Mesenchymal stem cell (in vitro differentiated cells and primary cell): ENCODE data around the gene NOL4.

Source experiments
- DNase-seq: peaks from one replicate; pipeline ENCODE4 v3.0.0-alpha.2; 2013
- H2AFZ ChIP-seq: one replicate; pipeline ENCODE4 v1.6.1; 2013; ENCODE audit warnings: low read depth, mild to moderate bottlenecking, control low read depth, inconsistent platforms, low read length, moderate library complexity
- H2AK5ac ChIP-seq: 2 replicates; pipeline ENCODE4 v1.6.1; 2013; ENCODE audit warnings: low read length, moderate library complexity, mild to moderate bottlenecking, inconsistent platforms; ENCODE audit not compliant: severe bottlenecking
- H2BK120ac ChIP-seq: one replicate; pipeline ENCODE4 v1.6.1; 2013; ENCODE audit warnings: low read depth, mild to moderate bottlenecking, inconsistent platforms, low read length, moderate library complexity
- H2BK12ac ChIP-seq, 2 experiments: one replicate each; pipeline ENCODE4 v1.6.1; 2013; ENCODE audit warnings: inconsistent platforms in 2 of 2, low read length in 2 of 2, mild to moderate bottlenecking in 2 of 2, moderate library complexity in 2 of 2, control low read depth in 1 of 2
- H2BK15ac ChIP-seq: one replicate; pipeline ENCODE4 v1.6.1; 2013; ENCODE audit warnings: mild to moderate bottlenecking, low read depth, inconsistent platforms; ENCODE audit not compliant: poor library complexity, severe bottlenecking
- H2BK5ac ChIP-seq: 2 replicates; pipeline ENCODE4 v1.6.1; 2013; ENCODE audit warnings: low read depth, mild to moderate bottlenecking, low read length, control low read depth, inconsistent platforms; ENCODE audit not compliant: poor library complexity, severe bottlenecking
- H3K14ac ChIP-seq, 2 experiments: one replicate each; pipeline ENCODE4 v1.6.1; 2013; ENCODE audit warnings: inconsistent platforms in 2 of 2, low read length in 2 of 2, control low read depth in 1 of 2, mild to moderate bottlenecking in 1 of 2, moderate library complexity in 1 of 2
- H3K18ac ChIP-seq, 2 experiments: one replicate each; pipeline ENCODE4 v1.6.1; 2013; ENCODE audit warnings: inconsistent platforms in 2 of 2, low read length in 2 of 2, control low read depth in 1 of 2, low read depth in 1 of 2, mild to moderate bottlenecking in 1 of 2
- H3K23ac ChIP-seq, 2 experiments: one replicate each; pipeline ENCODE4 v1.6.1; 2013; ENCODE audit warnings: inconsistent platforms in 2 of 2, low read length in 2 of 2, mild to moderate bottlenecking in 2 of 2, moderate library complexity in 2 of 2, control low read depth in 1 of 2
- H3K27ac ChIP-seq: 2 replicates; pipeline ENCODE4 v1.5.1; 2013; ENCODE audit warnings: mild to moderate bottlenecking, moderate library complexity, low read length, control low read depth, inconsistent platforms; ENCODE audit not compliant: poor library complexity, severe bottlenecking
- H3K27me3 ChIP-seq, 2 experiments: 2 replicates each; pipeline versions ENCODE4 v1.6.1 to v1.7.0; 2013; ENCODE audit warnings: low read length in 2 of 2, mild to moderate bottlenecking in 2 of 2, moderate library complexity in 2 of 2, control low read depth in 1 of 2, inconsistent platforms in 1 of 2; ENCODE audit not compliant: control insufficient read depth in 1 of 2, insufficient read depth in 1 of 2
- H3K36me3 ChIP-seq, 2 experiments: 2 replicates each; pipeline versions ENCODE4 v1.6.1 to v1.7.0; 2013; ENCODE audit warnings: low read length in 2 of 2, control low read depth in 1 of 2, inconsistent platforms in 1 of 2, low read depth in 1 of 2, mild to moderate bottlenecking in 1 of 2; ENCODE audit not compliant: insufficient read depth in 2 of 2, control insufficient read depth in 1 of 2
- H3K4ac ChIP-seq, 2 experiments: one replicate each; pipeline ENCODE4 v1.6.1; 2013; ENCODE audit warnings: inconsistent platforms in 2 of 2, low read length in 2 of 2, mild to moderate bottlenecking in 2 of 2, moderate library complexity in 2 of 2, control low read depth in 1 of 2, low read depth in 1 of 2
- H3K4me1 ChIP-seq: 2 replicates; pipeline ENCODE4 v1.6.1; 2013; ENCODE audit warnings: low read depth, low read length, control low read depth; ENCODE audit not compliant: control insufficient read depth, insufficient read depth
- H3K4me2 ChIP-seq: 2 replicates; pipeline ENCODE4 v1.6.1; 2013; ENCODE audit warnings: low read length, mild to moderate bottlenecking, inconsistent platforms; ENCODE audit not compliant: poor library complexity, severe bottlenecking
- H3K4me3 ChIP-seq, 2 experiments: 2 replicates each; pipeline versions ENCODE4 v1.5.1 to v1.7.0; 2013; ENCODE audit warnings: low read length in 2 of 2, mild to moderate bottlenecking in 2 of 2, control low read depth in 1 of 2, low read depth in 1 of 2; ENCODE audit not compliant: insufficient read depth in 1 of 2
- H3K79me1 ChIP-seq: replicated peaks from 2 replicates; pipeline ENCODE4 v1.6.1; 2013; ENCODE audit warnings: mild to moderate bottlenecking, control low read depth, low read length, inconsistent platforms; ENCODE audit not compliant: poor library complexity, severe bottlenecking
- H3K9ac ChIP-seq: 2 replicates; pipeline ENCODE4 v1.7.0; 2013; ENCODE audit warnings: mild to moderate bottlenecking, low read length, moderate library complexity
- H3K9me3 ChIP-seq: 2 replicates; pipeline ENCODE4 v1.7.0; 2013; ENCODE audit warnings: mild to moderate bottlenecking, low read length; ENCODE audit not compliant: control insufficient read depth
- H4K8ac ChIP-seq: one replicate; pipeline ENCODE4 v1.6.1; 2013; ENCODE audit warnings: inconsistent platforms, mild to moderate bottlenecking, low read length, moderate library complexity
- H4K91ac ChIP-seq: one replicate; pipeline ENCODE4 v1.6.1; 2013; ENCODE audit warnings: mild to moderate bottlenecking, low read length, inconsistent platforms
- WGBS: methylation state at CpG from one replicate; pipeline ENCODE4 v1.1.7; 2013; ENCODE audit warnings: mixed read lengths; 5-methylcytosine and 5-hydroxymethylcytosine counted together

NOL4 gene

DNA sequence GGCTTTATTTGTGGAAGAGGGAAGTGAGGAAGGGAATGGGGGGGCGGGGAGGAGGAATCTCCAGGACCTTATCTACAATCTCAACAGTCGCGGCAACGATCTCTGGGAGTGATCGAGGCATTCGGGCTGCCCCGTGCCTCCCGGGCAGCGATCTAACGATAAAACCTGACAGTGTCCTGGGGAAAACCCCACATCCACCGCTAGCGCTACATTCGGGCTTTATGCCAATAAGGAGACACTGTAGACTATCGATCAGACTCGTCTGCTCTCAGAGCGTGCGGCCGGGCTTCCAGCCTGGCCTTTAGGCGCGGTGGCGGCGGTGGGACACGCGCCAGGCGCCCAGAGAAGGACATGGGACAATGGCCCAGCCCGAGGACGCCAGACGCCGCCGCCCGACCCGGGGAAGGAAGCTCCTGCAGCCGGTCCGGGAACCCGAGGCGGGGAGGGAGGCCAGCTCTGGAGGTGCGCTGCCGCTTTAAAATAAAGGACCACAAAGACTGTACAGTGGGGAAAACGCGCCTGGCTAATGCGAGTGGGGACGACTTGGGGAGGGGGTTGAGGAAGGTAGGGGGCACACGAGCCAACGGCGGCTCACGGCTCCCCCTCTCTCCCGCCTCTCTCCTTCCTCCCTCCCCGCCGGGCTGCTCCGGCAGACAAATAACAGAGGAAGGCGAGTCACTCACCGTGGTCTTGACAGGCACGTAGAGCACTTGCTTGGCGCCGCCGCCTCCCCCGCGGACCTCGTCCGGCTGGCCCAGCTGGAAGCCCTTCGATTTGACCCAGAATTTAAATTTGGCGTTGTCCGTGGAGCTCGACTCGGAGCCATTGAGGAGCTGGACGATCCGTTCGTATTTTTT lies 2.2 kb downstream of the NOL4 start:
- H4K91ac ChIP-seq: no peak overlapping the region
- H2AFZ ChIP-seq: peak overlapping the region; percentile 49
- H3K36me3 ChIP-seq: no peaks in the 10 kb centered on the region
- H3K4me1 ChIP-seq: peaks cover 23% of the 10 kb centered on the region
- no peak overlapping the region for H2BK12ac ChIP-seq
- no peaks in the 10 kb centered on the region for H3K79me1 ChIP-seq
- H3K27me3 ChIP-seq: peaks cover 28 to 78% of the 10 kb centered on the region in 2 experiments
- H3K14ac ChIP-seq: no peak overlapping the region
- H2BK15ac ChIP-seq: no peak overlapping the region
- H3K9me3 ChIP-seq: no peaks in the 10 kb centered on the region
- H3K4ac ChIP-seq: no peak overlapping the region
- no peak overlapping the region for H2BK120ac ChIP-seq
- no peak overlapping the region for H3K9ac ChIP-seq
- peak overlapping the region; percentile 97 for H3K4me2 ChIP-seq
- H3K4me3 ChIP-seq: peak overlapping the region; percentile 62 to 79
- H3K23ac ChIP-seq: no peak overlapping the region
- no peak overlapping the region for H3K27ac ChIP-seq
- no peak overlapping the region for H3K18ac ChIP-seq
- no peak overlapping the region for H4K8ac ChIP-seq
- H2AK5ac ChIP-seq: no peak overlapping the region
- DNase-seq: peak; percentile 28
- under 1% methylated on average over 66 of the region's 68 CpGs for WGBS
- H2BK5ac ChIP-seq: no peak overlapping the region

DNA sequence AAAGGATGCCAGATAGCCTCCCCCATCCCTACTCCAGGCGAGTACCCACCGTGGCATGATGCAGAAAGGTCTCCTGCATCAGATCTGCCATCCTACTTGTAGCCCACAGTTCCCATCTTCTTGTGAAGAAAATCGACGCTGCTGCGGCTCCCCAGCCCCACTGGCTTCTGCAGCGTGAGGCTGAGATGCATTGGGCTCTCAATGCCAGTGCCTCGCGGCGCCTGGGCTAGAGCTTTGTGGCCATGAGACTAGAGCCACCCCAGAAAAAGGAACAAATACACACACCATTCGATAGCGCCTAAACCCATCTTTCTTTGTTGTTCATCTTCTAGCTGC lies 2.8 kb downstream of the NOL4 start:
- Histone ChIP-seq H4K91ac (no peak overlapping the region), H3K36me3 (no peaks in the 10 kb centered on the region), H2BK12ac (no peak overlapping the region), H3K23ac (no peak overlapping the region), H3K79me1 (no peaks in the 10 kb centered on the region), H4K8ac (no peak overlapping the region), H3K9ac (no peak overlapping the region), H3K18ac (no peak overlapping the region), H3K14ac (no peak overlapping the region), H2AFZ (no peak overlapping the region), H3K4me3 (peak overlapping the region in 1 of 2 experiments; percentile 79), H3K9me3 (no peaks in the 10 kb centered on the region), H2BK15ac (no peak overlapping the region), H3K4me2 (peak overlapping the region; percentile 97), H3K4me1 (peaks cover 23% of the 10 kb centered on the region), H2AK5ac (no peak overlapping the region), H3K27me3 (peaks cover 26 to 74% of the 10 kb centered on the region in 2 experiments), H2BK5ac (no peak overlapping the region), H3K4ac (no peak overlapping the region), H3K27ac (no peak overlapping the region), H2BK120ac (no peak overlapping the region)
- no peak for DNase-seq
- WGBS: 0% methylated on average over 9 of the region's 11 CpGs

DNA sequence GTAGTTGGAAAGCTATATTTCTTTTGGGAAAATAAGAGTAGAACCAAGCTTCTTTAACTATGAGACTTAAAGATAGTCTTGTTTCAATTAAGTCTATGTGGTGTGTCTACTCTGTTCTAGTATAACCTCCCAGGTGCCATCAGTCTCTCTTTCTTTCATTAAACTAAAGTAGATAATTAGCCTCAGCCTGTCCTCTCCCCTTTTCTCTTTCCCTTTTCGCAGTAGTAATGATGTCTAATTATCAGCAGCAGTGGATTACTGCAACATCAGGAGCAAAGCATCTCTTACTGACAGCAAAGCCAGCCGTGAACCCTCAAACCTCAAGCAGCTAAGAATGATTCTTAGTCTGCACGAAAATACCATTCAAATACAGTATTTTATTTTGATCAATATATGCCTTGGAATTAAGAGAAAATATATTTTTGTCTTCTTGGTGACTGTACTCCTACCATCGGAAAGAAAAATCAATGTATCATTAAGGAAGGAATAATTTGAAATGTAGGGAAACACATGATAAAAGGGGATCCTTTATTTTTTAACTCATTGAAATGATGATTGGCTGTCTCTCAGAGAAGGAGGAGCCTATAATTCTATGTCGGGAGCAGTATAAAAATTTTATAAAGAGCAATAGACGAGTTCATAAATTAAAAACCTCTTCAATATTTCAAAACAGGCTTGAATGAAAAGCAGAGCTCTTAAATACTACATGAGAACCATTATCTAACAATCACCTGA lies 4.5 kb downstream of the NOL4 start:
- Histone ChIP-seq H3K27me3 (peaks cover 24 to 57% of the 10 kb centered on the region in 2 experiments), H3K18ac (no peak overlapping the region), H3K4me1 (peaks cover 23% of the 10 kb centered on the region), H2AK5ac (no peak overlapping the region), H2BK15ac (no peak overlapping the region), H3K14ac (no peak overlapping the region), H3K79me1 (no peaks in the 10 kb centered on the region), H3K9ac (no peak overlapping the region), H4K91ac (no peak overlapping the region), H2BK12ac (no peak overlapping the region), H2BK120ac (no peak overlapping the region), H3K9me3 (no peaks in the 10 kb centered on the region), H2BK5ac (no peak overlapping the region), H2AFZ (no peak overlapping the region), H3K4me3 (no peak overlapping the region), H3K36me3 (no peaks in the 10 kb centered on the region), H3K27ac (no peak overlapping the region), H3K4me2 (no peak overlapping the region), H3K23ac (no peak overlapping the region), H4K8ac (no peak overlapping the region), H3K4ac (no peak overlapping the region)
- WGBS: 81% methylated on average over 2 of the region's 6 CpGs
- no peak for DNase-seq

DNA sequence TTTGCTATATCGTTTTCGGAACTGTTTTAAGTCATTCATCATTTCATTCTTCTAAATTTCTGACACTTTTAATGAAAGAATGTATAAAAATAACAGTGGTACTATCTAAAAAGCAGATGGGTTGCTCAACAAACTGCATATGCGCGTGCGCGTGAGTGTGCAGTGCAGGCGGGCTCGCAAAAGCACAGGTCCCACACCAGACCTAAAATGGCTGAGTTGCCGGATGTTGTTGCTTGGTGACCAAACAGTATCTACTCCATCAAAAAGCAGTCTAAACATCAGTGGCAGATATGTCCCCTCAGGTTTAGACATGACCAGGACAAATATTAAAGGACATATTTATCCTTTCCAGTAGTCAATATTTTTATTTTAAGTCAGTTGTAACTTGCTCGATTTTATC lies 5.1 kb downstream of the NOL4 start:
- DNase-seq: no peak
- Histone ChIP-seq H2AK5ac (no peak overlapping the region), H3K4me2 (no peak overlapping the region), H2BK5ac (no peak overlapping the region), H3K4ac (no peak overlapping the region), H3K23ac (no peak overlapping the region), H2BK12ac (no peak overlapping the region), H3K4me1 (peaks cover 21% of the 10 kb centered on the region), H2BK15ac (no peak overlapping the region), H4K8ac (no peak overlapping the region), H3K4me3 (no peak overlapping the region), H3K36me3 (no peaks in the 10 kb centered on the region), H3K9ac (no peak overlapping the region), H4K91ac (no peak overlapping the region), H2AFZ (no peak overlapping the region), H3K18ac (no peak overlapping the region), H3K9me3 (no peaks in the 10 kb centered on the region), H3K27ac (no peak overlapping the region), H3K27me3 (peaks cover 24 to 52% of the 10 kb centered on the region in 2 experiments), H3K79me1 (no peaks in the 10 kb centered on the region), H3K14ac (no peak overlapping the region), H2BK120ac (no peak overlapping the region)
- WGBS: 97% methylated on average over 7 of the region's 10 CpGs
